Osteocyte (in vitro differentiated cells): Measurements from ENCODE around the gene KLF13. TPM values are rescaled to one million over a fixed set of nuclear protein-coding genes. Genes with fewer than 3 reads are reported as not detected.

Experiments
- DNase-seq: peaks from one replicate; pipeline ENCODE4 v3.0.0; 2021; ENCODE audit warnings: mixed read lengths; ENCODE audit not compliant: unreplicated experiment; ENCODE audit errors: extremely low spot score
- H3K27ac Mint-ChIP-seq: one replicate; pipeline ENCODE4 v1.8.0; 2021; ENCODE audit warnings: mild to moderate bottlenecking, mixed read lengths; ENCODE audit not compliant: unreplicated experiment
- H3K27me3 Mint-ChIP-seq: one replicate; pipeline ENCODE4 v1.8.0; 2021; ENCODE audit warnings: mixed read lengths; ENCODE audit not compliant: unreplicated experiment
- H3K36me3 Mint-ChIP-seq: one replicate; pipeline ENCODE4 v1.8.0; 2021; ENCODE audit warnings: mixed read lengths; ENCODE audit not compliant: unreplicated experiment
- H3K4me1 Mint-ChIP-seq: one replicate; pipeline ENCODE4 v1.8.0; 2021; ENCODE audit warnings: mixed read lengths; ENCODE audit not compliant: unreplicated experiment
- H3K4me3 Mint-ChIP-seq: one replicate; pipeline ENCODE4 v1.8.0; 2021; ENCODE audit warnings: mild to moderate bottlenecking, moderate library complexity, mixed read lengths; ENCODE audit not compliant: unreplicated experiment
- H3K9me3 Mint-ChIP-seq: one replicate; pipeline ENCODE4 v1.8.0; 2021; ENCODE audit warnings: mixed read lengths; ENCODE audit not compliant: unreplicated experiment
- CTCF ChIP-seq: fragments of 200-600 bp; sonication (generic); IDR thresholded peaks from 2 replicates; pipeline ENCODE4 v1.5.0; 2021; ENCODE audit warnings: antibody characterized with exemption, mild to moderate bottlenecking, moderate library complexity
- total RNA-seq: library from RNA; stranded (reverse); gene quantifications from 2 replicates; pipeline ENCODE4 v1.2.1, GENCODE V29; 2021

Gene KLF13
- total RNA-seq, 1 donor from 2014 or later = 54.5 TPM

- DNase-seq = no peak
- H3K27ac Mint-ChIP-seq = no peak overlapping the region
- peaks cover 12% of the 10 kb centered on the region for H3K9me3 Mint-ChIP-seq
- H3K36me3 Mint-ChIP-seq = peaks cover 4% of the 10 kb centered on the region
- TF ChIP-seq CTCF = no peak
- H3K4me3 Mint-ChIP-seq = no peak overlapping the region
- H3K27me3 Mint-ChIP-seq = no peaks in the 10 kb centered on the region
- H3K4me1 Mint-ChIP-seq = peaks cover 47% of the 10 kb centered on the region
Measured at GRCh38 chr15:31365032-31365654, 38.5 kb downstream of the KLF13 start.

GRCh38 chr15:31365655-31366127 is 39.1 kb downstream of the KLF13 start:
- Mint-ChIP-seq H3K36me3 (peaks cover 5% of the 10 kb centered on the region), H3K4me3 (no peak overlapping the region), H3K9me3 (peaks cover 12% of the 10 kb centered on the region), H3K27ac (no peak overlapping the region), H3K4me1 (peaks cover 50% of the 10 kb centered on the region), H3K27me3 (no peaks in the 10 kb centered on the region)
- DNase-seq = no peak
- TF ChIP-seq CTCF = no peak

GRCh38 chr15:31366169-31366734 is 39.6 kb downstream of the KLF13 start:
- H3K36me3 Mint-ChIP-seq = peaks cover 7% of the 10 kb centered on the region
- DNase-seq = no peak
- no peaks in the 10 kb centered on the region for H3K27me3 Mint-ChIP-seq
- H3K4me1 Mint-ChIP-seq = peaks cover 53% of the 10 kb centered on the region
- H3K27ac Mint-ChIP-seq = no peak overlapping the region
- no peak for TF ChIP-seq CTCF
- no peak overlapping the region for H3K4me3 Mint-ChIP-seq
- peaks cover 12% of the 10 kb centered on the region for H3K9me3 Mint-ChIP-seq

DNA sequence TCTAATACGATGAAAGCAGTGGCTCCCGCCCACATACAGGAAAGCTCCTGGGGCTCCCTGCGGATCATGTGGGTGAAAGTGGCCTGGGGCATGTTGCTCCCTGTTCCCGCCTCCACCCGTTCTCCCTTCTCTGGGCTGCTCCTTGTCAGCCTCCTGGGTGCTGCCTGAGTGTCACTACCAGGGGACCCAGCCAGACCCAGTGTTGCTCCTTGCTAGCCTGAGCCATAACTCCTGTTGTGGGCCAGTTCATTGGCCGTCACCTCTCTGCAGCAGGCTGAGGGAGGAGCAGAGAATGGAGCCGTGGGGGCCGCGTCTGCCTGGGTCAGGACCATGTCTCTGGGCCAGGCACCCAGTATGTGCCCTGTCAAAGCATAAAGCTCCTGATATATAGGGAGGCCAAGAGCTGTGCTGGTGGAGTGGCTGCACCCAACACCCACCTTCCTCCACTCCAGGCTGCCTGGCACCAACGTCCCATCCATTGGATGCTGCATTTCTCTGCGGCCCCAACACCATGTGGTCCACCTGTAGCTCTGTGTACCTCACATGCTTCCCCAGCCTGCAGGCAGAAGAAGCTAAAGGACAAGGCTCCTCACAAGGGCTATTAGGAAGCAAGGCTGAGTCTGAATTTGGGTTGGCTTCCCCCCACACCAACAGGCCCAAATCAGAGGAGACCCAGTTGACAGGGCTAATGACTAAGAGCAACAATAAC is 40.5 kb downstream of the KLF13 start:
- Mint-ChIP-seq H3K36me3 (peaks cover 7% of the 10 kb centered on the region), H3K27ac (no peak overlapping the region), H3K4me1 (peaks cover 45% of the 10 kb centered on the region), H3K27me3 (no peaks in the 10 kb centered on the region), H3K4me3 (no peak overlapping the region), H3K9me3 (peaks cover 12% of the 10 kb centered on the region)
- TF ChIP-seq CTCF = no peak
- no peak for DNase-seq

- no peaks in the 10 kb centered on the region for H3K27me3 Mint-ChIP-seq
- no peak for DNase-seq
- H3K4me1 Mint-ChIP-seq = peaks cover 45% of the 10 kb centered on the region
- no peak overlapping the region for H3K4me3 Mint-ChIP-seq
- H3K36me3 Mint-ChIP-seq = peaks cover 12% of the 10 kb centered on the region
- TF ChIP-seq CTCF = no peak
- H3K27ac Mint-ChIP-seq = no peak overlapping the region
- peaks cover 16% of the 10 kb centered on the region for H3K9me3 Mint-ChIP-seq
Measured at GRCh38 chr15:31367730-31368344, 41.2 kb downstream of the KLF13 start.
